Stimulated activated CD8-positive, alpha-beta memory T cell treated with anti-CD3 and anti-CD28 coated beads, Interleukin-12 subunit alpha, Interleukin-12 subunit beta, amount 100 ng/mL, for 1 hour (primary cell): ENCODE measurements around the gene ANKS1B.
"Not testable (repeated sequence)": the region's sequence is repeated elsewhere in the genome, so short reads cannot be mapped to it uniquely, and the experiment has no call there.

ENCODE experiments used
- DNase-seq: peaks from one replicate; pipeline ENCODE4 v3.0.0-alpha.2; 2020; ENCODE audit warnings: low read depth

ANKS1B gene

DNA sequence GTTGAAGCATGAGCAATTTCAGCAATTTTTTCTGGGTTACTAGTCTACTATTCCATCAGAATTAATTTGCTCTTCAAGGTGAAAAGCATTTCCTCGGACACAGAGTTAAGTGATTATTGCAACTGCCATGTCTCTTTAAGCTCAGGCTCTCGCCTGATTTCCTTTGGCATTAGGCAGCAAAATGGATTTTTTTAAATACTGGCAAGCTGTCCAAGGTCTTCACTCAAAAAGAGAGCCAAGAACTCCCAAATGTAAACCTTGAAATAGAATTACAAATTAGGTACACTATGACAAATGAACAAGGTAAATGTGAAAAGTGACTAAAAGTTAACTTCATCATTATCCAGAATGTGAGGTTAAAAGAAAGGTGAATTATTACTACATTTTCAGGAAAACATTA, 225.3 kb downstream of the ANKS1B start:
- DNase-seq: no peak

DNA sequence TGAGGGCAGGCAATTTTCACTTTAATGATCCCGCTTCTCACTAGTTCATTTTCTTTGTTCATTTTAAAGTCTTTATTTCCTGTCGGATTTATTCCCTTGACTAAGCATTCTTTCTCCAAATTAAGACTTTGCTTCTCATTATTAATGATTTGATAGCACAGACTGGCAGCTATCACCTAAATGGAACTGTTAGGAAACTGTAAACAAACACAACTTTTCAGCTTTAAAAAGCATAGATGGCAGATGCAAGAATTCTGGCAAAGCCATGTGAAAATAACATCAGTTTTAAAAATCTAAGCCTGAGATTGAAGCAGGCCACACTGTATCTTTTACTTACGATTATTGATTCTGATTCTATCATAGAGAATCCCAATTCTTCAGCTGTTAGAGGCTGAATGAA, 225.7 kb downstream of the ANKS1B start:
- DNase-seq: no peak

DNA sequence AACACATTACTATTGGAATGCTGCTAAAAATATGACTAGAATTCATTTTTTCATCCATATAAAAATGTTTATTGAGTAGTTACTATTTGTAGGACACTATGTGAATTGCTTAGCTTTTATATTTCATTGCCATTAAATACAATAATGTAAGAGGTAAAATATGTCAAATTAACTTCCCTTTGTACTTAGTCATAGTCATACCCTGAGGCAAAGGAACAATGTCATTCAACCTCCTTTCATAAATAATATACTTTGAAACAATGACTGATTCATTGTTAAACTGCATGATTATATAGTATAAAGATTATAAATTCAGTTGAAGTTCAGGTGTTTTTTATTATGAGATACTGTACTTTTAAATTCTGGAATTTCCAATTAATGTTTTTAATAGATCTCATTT, 232.0 kb downstream of the ANKS1B start:
- no peak for DNase-seq

DNA sequence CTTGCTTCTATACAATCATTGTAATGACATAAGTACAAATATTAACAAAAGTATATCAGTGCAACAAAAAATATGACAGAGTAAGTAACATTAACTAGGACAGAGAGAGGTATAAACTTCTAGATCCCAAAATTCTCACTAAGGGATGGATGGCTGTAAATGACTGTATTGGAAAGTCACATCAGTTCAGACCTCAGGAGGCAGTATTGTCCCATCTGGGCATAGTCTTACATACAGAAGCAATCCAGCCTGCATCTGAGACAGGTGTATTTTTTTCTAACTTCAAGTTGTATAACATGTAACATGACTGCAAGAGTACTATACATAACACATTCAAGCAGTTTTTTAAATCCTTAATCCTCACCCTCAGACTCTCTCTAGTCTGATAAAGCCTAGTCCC, 238.2 kb downstream of the ANKS1B start:
- no peak for DNase-seq

DNA sequence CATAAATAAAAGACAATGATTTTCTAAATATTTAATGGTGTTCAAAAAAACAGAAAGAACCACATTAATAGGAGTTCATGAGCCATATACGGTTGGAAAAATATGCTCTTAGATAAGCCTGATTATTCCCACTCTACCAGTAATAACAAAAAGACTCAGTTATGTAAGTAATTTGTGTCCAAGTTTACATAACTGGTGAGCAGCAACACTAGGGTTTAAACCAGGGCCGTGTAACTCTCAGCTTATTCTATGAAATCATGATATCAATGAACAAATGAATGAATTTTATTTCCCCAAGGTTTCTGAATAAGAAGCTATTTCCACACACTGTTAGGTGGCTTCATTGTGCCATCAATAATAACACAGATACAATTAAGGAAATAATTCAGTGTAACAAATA, 238.8 kb downstream of the ANKS1B start:
- DNase-seq: no peak

DNA sequence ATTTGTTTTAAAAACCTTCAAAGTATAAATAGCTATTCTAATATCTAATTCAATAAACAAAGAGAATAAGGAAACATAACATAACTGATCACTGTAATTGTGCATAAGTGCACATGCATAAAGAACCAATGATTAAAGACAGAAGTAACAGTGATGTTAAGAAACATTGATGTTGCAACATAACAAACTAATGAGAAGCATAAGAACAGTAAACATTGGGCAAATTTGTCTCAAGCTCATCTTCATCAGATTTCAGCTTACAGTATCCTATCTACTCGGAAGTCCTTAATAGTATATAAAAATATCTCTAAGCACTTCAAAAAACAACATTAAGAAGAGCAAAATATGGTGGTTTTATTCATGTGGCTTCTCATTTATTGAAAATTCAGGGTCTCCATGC, 239.6 kb downstream of the ANKS1B start:
- no peak for DNase-seq

DNA sequence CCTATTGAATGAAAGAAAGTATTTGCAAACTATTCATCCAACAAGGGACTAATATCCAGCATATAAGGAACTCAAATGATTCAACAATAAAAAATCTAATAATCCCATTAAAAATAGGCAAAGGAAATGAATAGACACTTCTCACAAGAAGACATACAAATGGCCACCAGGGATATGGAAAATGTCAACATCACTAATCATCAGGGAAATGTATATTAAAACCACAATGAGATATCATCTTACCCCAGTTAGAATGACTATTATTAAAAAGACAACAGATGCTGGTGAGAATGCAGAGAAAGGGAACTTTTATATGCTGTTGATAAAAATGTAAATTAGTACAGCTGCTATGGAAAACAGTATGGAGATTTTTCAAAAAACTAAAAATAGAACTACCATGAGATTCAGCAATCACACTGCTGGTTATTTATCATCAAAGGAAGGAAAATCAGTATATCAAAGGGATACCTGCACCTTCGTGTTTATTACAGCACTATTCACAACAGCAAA, 247.9 kb downstream of the ANKS1B start:
- DNase-seq: no peak

DNA sequence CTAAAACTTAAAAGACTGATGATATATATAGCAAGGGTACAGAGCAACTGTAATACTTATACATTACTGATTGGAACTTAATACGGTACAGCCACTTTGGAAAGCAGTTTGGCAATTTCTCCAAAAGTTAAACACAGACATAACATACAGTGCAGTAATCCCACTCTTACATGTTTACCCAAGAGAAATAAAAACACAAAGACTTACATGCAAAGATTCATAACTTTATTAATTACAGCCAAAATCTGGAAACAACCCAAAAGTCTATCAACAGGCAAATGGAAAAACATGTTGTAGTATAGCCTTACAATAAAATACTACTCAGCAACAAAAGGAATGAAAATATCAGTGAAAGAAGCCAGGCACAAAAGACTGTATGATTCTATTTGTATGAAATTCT, 252.6 kb downstream of the ANKS1B start:
- DNase-seq: no peak

DNA sequence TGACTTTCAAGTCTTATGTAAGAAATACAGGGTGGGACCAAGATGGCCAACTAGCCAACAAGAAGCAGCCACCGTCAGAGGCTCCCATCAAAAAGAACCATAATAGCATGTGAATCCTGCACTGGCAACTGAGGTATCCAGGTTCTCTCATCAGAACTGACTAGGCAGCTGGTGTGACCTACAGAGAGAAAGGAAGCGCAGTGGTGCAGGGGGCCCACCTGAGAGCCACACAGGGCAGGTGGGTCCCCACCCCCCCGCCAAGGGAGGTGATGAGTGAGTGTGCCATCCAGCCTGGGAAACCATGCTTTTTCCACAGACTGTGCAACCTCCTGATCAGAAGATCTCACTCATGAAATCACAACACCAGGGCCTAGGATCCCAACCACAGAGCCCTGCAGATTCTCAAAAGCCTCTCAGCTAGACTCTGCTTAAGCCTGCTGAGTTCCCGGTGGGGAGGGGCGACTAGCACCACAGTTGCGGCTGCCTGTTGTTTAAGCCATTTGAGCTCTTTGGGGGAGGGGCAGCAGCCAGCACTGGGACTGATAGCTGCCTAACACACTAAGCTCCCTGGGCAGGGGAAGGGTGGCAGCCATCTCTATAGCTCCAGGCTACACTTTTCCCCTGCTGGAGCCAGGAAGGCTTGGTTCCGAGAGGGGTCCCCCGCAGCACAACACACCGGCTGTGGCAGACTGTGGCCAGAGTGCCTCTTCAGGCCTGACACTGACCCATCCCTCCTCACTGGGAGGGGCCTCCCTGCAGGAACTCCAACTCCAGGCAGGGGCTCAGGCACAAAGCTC, 261.8 kb downstream of the ANKS1B start:
- DNase-seq: no peak

DNA sequence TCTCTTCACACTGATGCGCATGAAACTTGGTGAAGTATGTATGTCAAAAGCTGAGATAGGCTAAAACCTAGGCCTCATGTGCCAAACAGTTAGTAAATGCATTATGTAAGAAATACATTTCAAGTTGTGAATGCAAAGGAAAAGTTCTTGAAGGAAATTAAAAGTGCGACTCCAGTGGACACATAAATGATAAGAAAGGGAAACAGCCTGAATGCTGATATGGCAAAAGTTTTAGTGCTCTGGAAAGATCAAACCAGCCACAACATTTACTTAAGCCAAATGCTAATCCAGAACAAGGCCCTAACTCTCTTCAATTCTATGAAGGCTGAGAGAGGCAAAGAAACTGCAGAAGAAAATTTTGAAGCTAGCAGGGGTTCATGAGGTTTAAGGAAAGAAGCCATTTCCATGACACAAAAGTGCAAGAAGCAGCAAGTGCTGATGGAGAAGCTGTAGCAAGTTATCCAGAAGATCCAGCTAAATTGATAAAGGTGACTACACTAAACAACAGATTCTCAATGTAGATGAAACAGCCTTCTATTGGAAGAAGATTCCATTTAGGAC, 262.9 kb downstream of the ANKS1B start:
- DNase-seq: no peak

DNA sequence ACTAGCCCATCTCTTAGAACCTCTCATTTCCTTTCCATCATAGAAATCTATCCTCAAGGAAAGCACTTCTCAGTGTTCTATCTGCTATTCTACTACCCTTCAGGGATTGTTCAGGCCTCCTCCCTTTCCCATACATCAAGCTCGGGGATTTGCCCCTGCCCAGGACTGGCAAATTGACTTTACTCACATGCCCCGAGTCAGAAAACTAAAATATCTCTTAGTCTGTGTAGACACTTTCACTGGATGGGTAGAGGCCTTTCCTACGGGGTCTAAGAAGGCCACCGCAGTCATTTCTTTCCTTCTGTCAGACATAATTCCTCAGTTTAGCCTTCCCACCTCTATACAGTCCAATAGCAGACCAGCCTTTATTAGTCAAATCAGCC, 264.7 kb downstream of the ANKS1B start:
- DNase-seq: not testable (repeated sequence)

DNA sequence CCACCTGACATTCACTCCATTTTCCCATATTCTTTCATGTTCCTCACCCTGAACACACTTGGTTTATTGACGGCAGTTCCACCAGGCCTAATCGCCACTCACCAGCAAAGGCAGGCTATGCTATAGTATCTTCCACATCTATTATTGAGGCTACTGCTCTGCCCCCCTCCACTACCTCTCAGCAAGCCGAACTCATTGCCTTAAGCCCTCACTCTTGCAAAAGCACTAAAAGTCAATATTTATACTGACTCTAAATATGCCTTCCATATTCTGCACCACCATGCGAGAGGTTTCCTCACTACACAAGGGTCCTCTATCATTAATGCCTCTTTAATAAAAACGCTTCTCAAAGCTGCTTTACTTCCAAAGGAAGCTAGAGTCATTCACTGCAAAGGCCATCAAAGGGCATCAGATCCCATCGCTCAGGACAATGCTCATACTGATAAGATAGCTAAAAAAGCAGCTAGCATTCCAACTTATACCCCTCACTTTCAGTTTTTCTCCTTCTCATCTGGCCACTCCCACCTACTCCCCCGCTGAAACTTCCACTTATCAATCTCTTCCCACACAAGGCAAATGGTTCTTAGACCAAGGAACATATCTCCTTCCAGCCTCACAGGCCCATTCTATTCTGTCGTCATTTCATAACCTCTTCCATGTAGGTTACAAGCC, 265.2 kb downstream of the ANKS1B start:
- not testable (repeated sequence) for DNase-seq

DNA sequence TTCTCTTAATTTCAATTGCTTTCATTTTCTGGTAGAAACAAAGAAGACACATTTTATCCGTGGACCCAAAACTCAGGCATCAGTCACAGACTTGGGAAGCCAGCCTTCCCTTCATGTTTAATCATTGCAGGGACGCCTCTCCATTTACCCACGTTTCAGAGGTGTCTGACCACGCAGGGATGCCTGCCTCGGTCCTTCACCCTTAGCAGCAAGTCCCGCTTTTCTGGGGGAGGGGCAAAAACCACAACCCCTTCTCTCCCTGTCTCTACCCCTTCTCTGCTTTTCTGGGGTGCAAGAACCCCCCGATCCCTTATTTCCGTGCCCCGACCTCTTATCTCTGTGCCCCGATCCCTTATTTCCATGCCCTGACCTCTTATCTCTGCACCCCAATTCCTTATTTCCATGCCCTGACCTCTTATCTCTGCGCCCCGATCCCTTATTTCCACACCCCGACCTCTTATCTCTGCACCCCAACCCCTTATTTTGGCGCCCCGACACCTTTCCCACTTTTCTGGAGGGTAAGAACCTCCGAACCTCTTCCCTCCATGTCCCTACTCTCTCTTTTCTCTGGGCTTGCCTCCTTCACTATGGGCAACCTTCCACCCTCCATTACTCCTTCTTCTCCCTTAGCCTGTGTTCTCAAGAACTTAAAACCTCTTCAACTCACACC, 268.8 kb downstream of the ANKS1B start:
- DNase-seq: not testable (repeated sequence)

DNA sequence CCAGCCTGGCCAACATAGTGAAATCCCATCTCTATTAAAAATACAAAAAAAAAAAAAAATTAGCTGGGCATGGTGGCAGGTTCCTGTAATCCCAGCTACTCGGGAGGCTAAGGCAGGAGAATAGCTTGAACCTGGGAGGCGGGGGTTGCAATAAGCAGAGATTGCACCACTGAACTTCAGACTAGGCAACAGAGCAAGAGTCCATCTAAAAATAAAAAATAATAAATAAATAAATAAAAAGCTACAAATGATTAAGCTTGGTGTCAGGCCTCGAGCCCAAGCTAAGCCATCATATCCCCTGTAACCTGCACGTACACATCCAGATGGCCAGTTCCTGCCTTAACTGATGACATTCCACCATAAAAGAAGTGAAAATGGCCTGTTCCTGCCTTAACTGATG, 269.8 kb downstream of the ANKS1B start:
- DNase-seq: not testable (repeated sequence)

DNA sequence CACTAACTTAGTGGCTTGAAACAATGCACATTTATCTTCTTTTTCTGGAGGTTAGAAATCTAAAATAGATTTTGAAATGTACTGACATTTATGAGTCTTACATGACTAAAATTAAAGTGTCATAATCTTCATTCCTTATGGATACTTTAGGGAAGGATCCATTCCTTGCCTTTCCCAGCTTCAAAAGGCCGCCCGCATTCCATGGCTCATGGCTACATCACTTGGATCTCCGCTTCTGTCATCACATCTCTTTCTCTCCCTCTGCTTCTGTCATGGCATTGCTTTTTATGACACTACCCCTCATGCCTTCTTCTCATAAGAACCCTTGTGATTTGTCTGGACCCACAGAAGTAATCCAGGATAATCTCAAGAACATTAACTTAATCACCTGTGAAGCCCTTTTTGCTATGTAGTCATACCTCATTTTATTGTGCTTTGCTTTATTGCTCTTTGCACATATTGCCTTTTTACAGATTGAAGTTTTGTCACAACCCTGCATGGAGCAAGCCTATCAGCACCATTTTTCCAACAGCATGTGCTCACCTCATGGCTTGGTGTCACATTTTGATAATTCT, 270.7 kb downstream of the ANKS1B start:
- DNase-seq: no peak

DNA sequence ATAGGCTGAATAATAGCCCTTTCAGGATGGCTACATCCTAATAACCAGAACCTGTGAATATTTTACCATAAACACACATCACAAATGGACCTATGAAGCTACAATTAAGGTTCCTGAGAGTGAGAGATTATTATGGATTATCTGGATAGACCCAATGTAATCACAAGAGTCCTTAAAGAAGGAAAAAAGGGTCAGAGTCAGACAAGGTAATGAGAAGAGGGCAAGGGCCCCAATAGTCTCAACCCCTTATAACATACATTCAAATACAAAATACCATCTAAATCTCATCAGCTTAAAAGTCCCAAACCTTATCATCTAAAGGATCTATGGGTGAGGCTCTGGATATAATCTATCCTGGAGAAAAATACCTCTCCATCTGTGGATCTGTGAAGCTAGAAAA, 272.5 kb downstream of the ANKS1B start:
- no peak for DNase-seq

DNA sequence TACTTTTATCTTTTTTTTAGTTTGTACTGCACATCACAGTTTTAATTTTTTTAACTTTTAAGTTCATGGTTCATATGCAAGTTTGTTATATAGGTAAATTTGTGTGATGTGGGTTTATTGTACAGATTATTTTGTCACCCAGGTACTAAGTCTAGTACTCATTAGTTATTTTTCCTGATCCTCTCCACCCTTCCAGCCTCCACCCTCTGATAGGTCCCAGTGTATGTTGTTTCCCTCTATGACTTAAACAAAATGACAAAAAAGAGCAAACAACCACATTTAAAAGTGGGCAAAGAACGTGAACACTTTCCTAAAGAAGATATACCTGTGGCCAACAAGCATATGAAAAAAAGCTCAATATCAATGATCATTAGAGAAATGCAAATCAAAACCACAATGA, 273.5 kb downstream of the ANKS1B start:
- no peak for DNase-seq

DNA sequence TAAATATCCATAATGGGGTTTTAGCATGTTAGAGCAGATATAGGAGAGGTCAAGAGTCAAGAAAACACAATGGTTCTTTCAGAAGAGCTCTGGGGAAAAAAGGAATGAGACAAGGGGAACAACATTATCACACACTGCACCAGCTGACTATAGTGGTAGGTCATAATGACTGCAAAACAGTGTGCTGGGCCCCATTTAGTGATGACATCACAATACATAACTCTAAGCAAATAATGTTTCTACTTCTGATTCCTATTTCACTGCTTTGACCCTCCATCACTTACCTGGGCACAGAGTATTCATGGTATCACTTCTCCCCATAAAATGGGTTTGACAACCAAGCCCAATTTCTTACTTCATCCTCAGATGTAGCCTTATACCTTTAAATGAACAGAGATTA, 275.1 kb downstream of the ANKS1B start:
- DNase-seq: no peak

DNA sequence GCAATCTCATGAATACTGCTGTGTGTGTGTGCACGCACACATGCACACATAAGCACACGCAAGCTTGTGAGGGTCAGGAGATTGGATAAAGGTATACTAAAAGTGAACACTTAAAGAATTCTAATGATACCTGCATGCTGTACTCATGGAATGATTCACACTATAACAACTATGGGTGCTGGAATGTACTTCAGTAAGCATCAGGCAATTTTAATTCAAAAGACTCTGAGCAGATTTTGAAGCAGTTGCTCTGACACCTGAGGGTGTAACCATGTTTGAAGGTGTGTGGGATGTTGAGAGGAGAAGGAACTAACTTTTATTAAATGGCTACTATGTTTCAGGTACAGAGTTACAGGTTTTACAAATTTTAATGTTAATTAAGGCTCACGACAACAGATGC, 275.6 kb downstream of the ANKS1B start:
- no peak for DNase-seq

DNA sequence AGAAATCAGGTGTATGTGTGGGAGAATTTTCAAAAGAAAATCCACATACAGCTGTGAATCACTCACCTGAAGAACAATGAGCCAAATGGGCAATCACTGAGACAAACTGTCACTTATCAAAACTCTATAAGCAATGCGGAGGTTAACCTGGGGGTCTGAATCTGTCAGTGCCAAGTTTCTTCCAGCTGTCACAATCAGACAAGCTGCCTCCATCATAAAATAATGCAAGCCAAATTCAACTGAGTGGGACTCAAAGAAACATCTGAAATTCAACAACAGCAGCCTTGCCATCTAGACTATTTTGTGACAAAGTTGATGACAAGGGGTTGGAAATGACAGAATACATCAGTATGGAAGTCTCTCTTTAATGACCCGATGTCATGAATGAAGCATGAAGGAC, 276.9 kb downstream of the ANKS1B start:
- DNase-seq: no peak

DNA sequence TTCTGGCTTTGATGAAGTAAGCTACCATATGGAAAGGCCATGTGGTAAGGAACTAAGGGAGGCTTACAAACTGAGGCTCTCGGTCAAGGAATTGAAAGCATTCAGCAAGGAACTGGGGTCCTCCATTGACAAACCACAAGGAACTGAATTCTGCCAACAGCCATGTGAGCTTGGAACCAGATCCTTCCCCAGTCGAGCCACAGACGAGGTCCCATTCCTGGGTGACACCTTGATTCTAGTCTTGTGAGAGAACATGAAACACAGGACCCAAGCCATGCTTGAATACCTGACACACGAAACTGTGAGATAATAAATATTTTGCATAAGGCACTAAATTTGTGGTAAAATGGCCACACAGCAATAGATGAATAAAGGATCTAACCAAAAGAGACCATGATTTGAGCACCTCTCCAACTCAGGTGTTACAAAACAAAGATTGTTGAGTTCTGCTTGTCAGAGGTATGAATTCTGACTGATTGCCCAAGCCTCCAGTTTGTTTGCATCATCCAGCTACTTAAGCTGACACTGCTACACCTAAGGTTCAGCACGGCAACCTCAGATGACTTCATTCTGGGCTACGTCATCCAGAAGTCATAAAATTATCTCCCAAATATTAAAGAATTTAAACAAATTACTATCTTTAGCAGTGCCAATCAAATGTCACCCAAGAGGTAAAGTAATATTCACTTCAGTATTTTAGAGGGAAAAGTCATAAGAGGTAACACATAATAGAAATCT, 277.8 kb downstream of the ANKS1B start:
- no peak for DNase-seq

DNA sequence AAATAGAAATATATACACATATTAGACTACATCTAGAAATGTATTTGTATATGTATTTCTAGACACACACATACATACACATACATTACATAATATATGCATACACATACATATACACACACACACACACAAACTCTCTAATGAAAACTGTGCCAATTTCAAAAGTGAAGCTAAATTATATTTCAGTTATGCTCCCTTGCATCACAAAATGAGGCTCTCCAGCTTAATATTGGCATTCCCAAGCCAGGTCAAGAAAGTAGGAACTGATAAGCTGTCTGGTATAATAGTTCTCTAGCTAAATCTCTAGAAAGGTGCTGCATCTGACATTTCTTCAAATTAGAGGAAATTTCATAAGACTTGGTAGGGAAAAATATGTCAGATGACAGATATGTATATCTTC, 280.3 kb downstream of the ANKS1B start:
- no peak for DNase-seq
